MM.1S (cell line): ENCODE data around the gene TNFAIP8.

Source experiments
- CTCF ChIP-seq: fragments of 300-600 bp; sonication (generic); IDR thresholded peaks from 2 replicates; pipeline ENCODE4 v1.5.1; 2016; ENCODE audit warnings: antibody characterized with exemption, low read length, mixed read lengths
- EZH2 ChIP-seq: fragments of 300-600 bp; sonication (generic); optimal IDR thresholded peaks from 2 replicates; pipeline ENCODE3; 2017; ENCODE audit warnings: low read depth, mild to moderate bottlenecking, antibody characterized with exemption, low read length, mixed read lengths

DNA sequence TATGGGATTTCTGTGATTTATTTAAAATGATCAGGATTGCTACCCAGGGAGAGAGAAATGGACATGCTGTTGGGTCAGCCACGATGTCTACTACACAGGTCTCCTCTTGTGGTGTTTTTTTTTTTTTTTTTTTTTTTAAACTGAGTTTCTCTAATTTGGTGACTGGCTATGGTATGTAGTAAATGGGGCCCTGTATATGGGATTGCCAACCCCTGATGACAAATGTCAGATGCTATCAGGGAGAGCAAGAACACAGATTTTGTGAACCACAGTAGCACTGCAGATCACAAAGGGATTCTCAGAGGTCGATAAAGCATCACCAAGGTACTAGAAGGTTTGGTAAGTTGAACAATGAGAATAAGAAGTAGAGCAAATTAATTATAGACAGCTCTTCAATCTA lies 16.5 kb upstream of the TNFAIP8 start:
- TF ChIP-seq EZH2 (no peak), CTCF (no peak)
